Endothelial cell of umbilical vein (primary cell): ENCODE data around the gene COQ3. TPM values are rescaled to one million over a fixed set of nuclear protein-coding genes. Genes with fewer than 3 reads are reported as not detected.
A peak's percentile ranks its signal among the peaks of the same experiment; 100 is the strongest.

Source experiments
- BruUV-seq: library from RNA; stranded (reverse); fragments of 400-500 nt; replicated peaks from 2 replicates; lab custom pipeline; 2021; lab: Mats Ljungman, UMichigan
- CTCF ChIA-PET: fragments of 300-600, 350-600 bp; sonication (Branson Sonifier 250); formaldehyde crosslinking; loops from one replicate; lab custom pipeline; 2021; ENCODE audit warnings: antibody characterized with exemption, inconsistent platforms; lab: Charles Lee
- POLR2A ChIA-PET: fragments of 300-600, 350-600 bp; sonication (Branson Sonifier 250); formaldehyde crosslinking; loops from one replicate; lab custom pipeline; 2021; ENCODE audit warnings: antibody characterized with exemption, inconsistent platforms; lab: Charles Lee
- DNase-seq: peaks from one replicate; pipeline ENCODE4 v3.0.0-alpha.2; 2011; ENCODE audit warnings: low read depth, low spot score
- FAIRE-seq: peaks from 2 replicates; lab custom pipeline; 2011; peaks lifted over from hg19 to GRCh38; lab: Jason Lieb, UNC
- H2AFZ ChIP-seq: 2 replicates; pipeline ENCODE4 v1.6.0; 2012; ENCODE audit warnings: low read depth, low read length, control low read depth, inconsistent platforms
- H3K27ac ChIP-seq: 2 replicates; pipeline ENCODE4 v1.5.1; 2011; ENCODE audit warnings: low read depth, mild to moderate bottlenecking, control low read depth, low read length, moderate library complexity; ENCODE audit not compliant: insufficient read depth
- H3K27me3 ChIP-seq, 2 experiments: 2 replicates each; pipeline versions ENCODE4 v1.6.0 to v1.6.1; 2011; ENCODE audit warnings: low read length in 2 of 2, mixed read lengths in 1 of 2; ENCODE audit not compliant: control insufficient read depth in 2 of 2, insufficient read depth in 2 of 2
- H3K36me3 ChIP-seq, 2 experiments: 2 replicates in 1 of 2; 3 replicates in 1 of 2; pipeline ENCODE4 v1.5.1; 2011; ENCODE audit warnings: low read length in 2 of 2, mild to moderate bottlenecking in 1 of 2, moderate library complexity in 1 of 2; ENCODE audit not compliant: control insufficient read depth in 2 of 2, insufficient read depth in 2 of 2; ENCODE audit errors: extremely low read depth in 1 of 2
- H3K4me1 ChIP-seq: 3 replicates; pipeline ENCODE4 v1.5.1; 2011; ENCODE audit warnings: mild to moderate bottlenecking, low read length; ENCODE audit not compliant: control insufficient read depth, insufficient read depth; ENCODE audit errors: extremely low read depth
- H3K4me2 ChIP-seq: 2 replicates; pipeline ENCODE4 v1.6.1; 2011; ENCODE audit warnings: low read length, control low read depth, mixed read lengths; ENCODE audit not compliant: insufficient read depth
- H3K4me3 ChIP-seq, 3 experiments: fragments of 200-600 bp in 1 of 3; sonication (generic), shearing (Covaris generic) in 1 of 3; replicated peaks in 1 of 3; 2 replicates each; pipeline ENCODE4 v1.5.1; 2011 to 2016; ENCODE audit warnings: control low read depth in 3 of 3, low read length in 3 of 3, mild to moderate bottlenecking in 2 of 3, inconsistent platforms in 1 of 3, low read depth in 1 of 3, moderate library complexity in 1 of 3; ENCODE audit not compliant: insufficient read depth in 1 of 3
- H3K79me2 ChIP-seq: 2 replicates; pipeline ENCODE4 v1.6.0; 2012; ENCODE audit warnings: low read length, inconsistent platforms; ENCODE audit not compliant: control insufficient read depth, insufficient read depth
- H3K9ac ChIP-seq: replicated peaks from 2 replicates; pipeline ENCODE3; 2011; ENCODE audit warnings: low read length, control low read depth; ENCODE audit not compliant: insufficient read depth; ENCODE audit errors: extremely low read depth
- H3K9me1 ChIP-seq: replicated peaks from 3 replicates; pipeline ENCODE4 v1.6.0; 2011; ENCODE audit warnings: mild to moderate bottlenecking, low read length; ENCODE audit not compliant: control insufficient read depth, insufficient read depth; ENCODE audit errors: extremely low read depth
- H3K9me3 ChIP-seq: replicated peaks from 2 replicates; pipeline ENCODE4 v1.5.1; 2012; ENCODE audit warnings: low read length, inconsistent platforms; ENCODE audit not compliant: control insufficient read depth, insufficient read depth
- H4K20me1 ChIP-seq: replicated peaks from 2 replicates; pipeline ENCODE3; 2011; ENCODE audit warnings: mild to moderate bottlenecking, low read length; ENCODE audit not compliant: control insufficient read depth, insufficient read depth; ENCODE audit errors: extremely low read depth
- EZH2 ChIP-seq: IDR thresholded peaks from 2 replicates; pipeline ENCODE4 v1.6.1; 2012; ENCODE audit warnings: borderline replicate concordance, low read depth, mild to moderate bottlenecking, moderate library complexity, low read length, inconsistent platforms; ENCODE audit not compliant: severe bottlenecking
- JUN ChIP-seq: IDR thresholded peaks from 2 replicates; pipeline ENCODE4 v1.6.1; 2011; ENCODE audit warnings: borderline replicate concordance, low read depth; ENCODE audit not compliant: insufficient read length, insufficient read depth
- MAX ChIP-seq: IDR thresholded peaks from 2 replicates; pipeline ENCODE4 v1.6.1; 2011; ENCODE audit not compliant: insufficient read depth, insufficient read length
- MYC ChIP-seq: IDR thresholded peaks from one replicate; pipeline ENCODE4 v1.6.1; 2011; ENCODE audit warnings: mild to moderate bottlenecking, low read depth, low read length
- POLR2A ChIP-seq: IDR thresholded peaks from 2 replicates; pipeline ENCODE4 v1.6.1; 2012; ENCODE audit warnings: low read depth, mild to moderate bottlenecking, control low read depth, low read length
- POLR2AphosphoS5 ChIP-seq: IDR thresholded peaks from 2 replicates; pipeline ENCODE4 v1.6.1; 2012; ENCODE audit warnings: low read depth, mild to moderate bottlenecking, control low read depth, low read length, moderate library complexity; ENCODE audit not compliant: insufficient read depth
- dilution Hi-C: fragments of 300-500 bp; cut with MboI; formaldehyde crosslinking; loops from one replicate; pipeline ENCODE4 v1.15.0; 2019; ENCODE audit warnings: low sequenced_read_pairs; ENCODE audit not compliant: extremely low pct_ligation_motif_present
- intact Hi-C: fragments of 100-400 bp; cut with micrococcal nuclease; formaldehyde crosslinking; loops from one replicate; pipeline ENCODE4 v1.10.0; 2022
- polyA plus RNA-seq, 4 experiments: library from polyadenylated mRNA; depleted of rRNA in 3 of 4; stranded (reverse) in 3 of 4; unstranded in 1 of 4; fragments of >200 nt; gene quantifications; 2 replicates each; pipeline versions ENCODE4 v1.2.1 to v1.2.3, GENCODE V29; 2011 to 2012; ENCODE audit warnings: missing spikeins in 1 of 4
- total RNA-seq: library from RNA; stranded (reverse); gene quantifications from 2 replicates; pipeline ENCODE4 v1.2.3, GENCODE V29; 2021

Gene COQ3
- total and polyA plus RNA-seq, 2 donors (not counting 3 experiments of a cell fraction or from before 2014, with no cell fraction given) = 4.0 to 7.5 TPM

GRCh38 chr6:99424761-99425646 is 31.0 kb upstream of the COQ3 start, which contains the start of gene PNISR:
PNISR (minus strand) TSS chr6:99425308; CDS start chr6:99414659, 10,649 bp downstream.
- TSS peak; percentile 48 for BruUV-seq
- peaks cover 70% of the 10 kb centered on the region for H3K79me2 ChIP-seq
- peak within 1 kb of the TSS; percentile 94 for H3K27ac ChIP-seq
- no peaks in the 10 kb centered on the region for H3K9me3 ChIP-seq
- POLR2A ChIA-PET = interaction anchor here (0.7 to 1.0 kb wide), 3 partner anchors 13 to 31 kb away, joined by 3 read pairs; partner anchors contain the start of gene COQ3
- peak; percentile 90 for FAIRE-seq
- peak within 1 kb of the TSS; percentile 99 for H3K4me2 ChIP-seq
- intact Hi-C loops (loop anchor here (1.0 to 2.0 kb wide), 6 partner anchors 31 to 143 kb away; partner anchors contain the start of genes CCNC, COQ3, FAXC and USP45), dilution Hi-C loops (no loop called here)
- H3K9me1 ChIP-seq = no peaks in the 10 kb centered on the region
- H4K20me1 ChIP-seq = peaks cover 6% of the 10 kb centered on the region
- no peaks in the 10 kb centered on the region for H3K36me3 ChIP-seq
- H3K4me1 ChIP-seq = peaks cover 26% of the 10 kb centered on the region
- peak; percentile 99 for DNase-seq
- peak within 1 kb of the TSS; percentile 62 for H2AFZ ChIP-seq
- H3K4me3 ChIP-seq = peak within 1 kb of the TSS; percentile 46 to 92 (median 91)
- CTCF ChIA-PET = interaction anchor here (0.6 to 2.7 kb wide), 9 partner anchors 9 to 178 kb away, joined by 3 to 23 read pairs (median 6); partner anchors contain the start of gene COQ3
- H3K9ac ChIP-seq = peak within 1 kb of the TSS; percentile 100
- TF ChIP-seq JUN (no peak), MAX (peak; percentile 93), EZH2 (no peak), MYC (peak; percentile 8), POLR2A (peak; percentile 86), POLR2AphosphoS5 (peak; percentile 68)
- H3K27me3 ChIP-seq = no peaks in the 10 kb centered on the region
